HG02840 (cell line): ENCODE results near the gene FBRSL1.

Experiments used
- ATAC-seq: cut with Tn5 transposase; IDR thresholded peaks from one replicate; pipeline ENCODE4 v1.9.1; 2021; ENCODE audit warnings: mild to moderate bottlenecking, moderate library complexity, moderate number of reproducible peaks; ENCODE audit not compliant: unreplicated experiment, low FRiP score

Gene FBRSL1

GRCh38 chr12:132494294-132495164 is 4.6 kb downstream of the FBRSL1 start:
- no peak for ATAC-seq

DNA sequence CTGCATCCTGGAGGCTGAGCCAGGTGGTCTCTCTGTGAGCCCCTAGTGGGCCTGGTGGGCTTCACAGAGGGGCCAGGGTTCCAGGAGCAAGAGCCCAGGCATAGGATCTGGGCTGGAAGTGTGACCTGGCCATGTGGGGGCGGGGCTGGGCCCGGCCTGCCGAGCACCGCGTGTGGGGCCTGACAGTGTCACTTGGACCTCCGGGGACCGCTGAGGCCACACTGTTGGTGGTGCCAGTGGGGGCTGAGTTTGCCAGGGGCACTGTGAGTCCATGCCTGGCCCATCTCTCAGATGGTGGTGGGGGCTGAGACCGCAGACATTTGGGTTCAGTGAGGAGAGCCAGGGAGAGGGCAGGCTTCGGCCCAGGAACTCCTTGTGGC is 5.2 kb downstream of the FBRSL1 start:
- ATAC-seq, result no peak

GRCh38 chr12:132495629-132496357 is 5.8 kb downstream of the FBRSL1 start:
- ATAC-seq, result no peak

DNA sequence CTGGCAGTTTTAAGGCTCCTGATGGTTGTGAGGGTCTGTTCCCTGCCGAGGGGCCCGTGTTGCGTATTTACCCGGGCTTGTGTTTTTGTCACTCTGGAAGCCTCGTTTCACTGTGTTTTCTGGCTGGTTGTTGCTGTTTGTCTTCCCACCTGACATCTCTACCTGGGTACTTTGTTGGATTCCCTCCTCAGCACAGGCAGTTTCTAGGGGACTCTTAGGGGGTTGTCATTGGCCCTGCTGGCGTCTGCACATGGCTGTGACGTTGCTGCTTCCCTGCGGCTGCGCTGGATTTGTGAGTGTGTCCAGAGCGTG is 6.4 kb downstream of the FBRSL1 start:
- no peak for ATAC-seq

- no peak for ATAC-seq
These were observed 6.8 kb downstream of the FBRSL1 start for GRCh38 chr12:132496710-132497109.

GRCh38 chr12:132497514-132498405 is 7.8 kb downstream of the FBRSL1 start:
- ATAC-seq, result no peak

DNA sequence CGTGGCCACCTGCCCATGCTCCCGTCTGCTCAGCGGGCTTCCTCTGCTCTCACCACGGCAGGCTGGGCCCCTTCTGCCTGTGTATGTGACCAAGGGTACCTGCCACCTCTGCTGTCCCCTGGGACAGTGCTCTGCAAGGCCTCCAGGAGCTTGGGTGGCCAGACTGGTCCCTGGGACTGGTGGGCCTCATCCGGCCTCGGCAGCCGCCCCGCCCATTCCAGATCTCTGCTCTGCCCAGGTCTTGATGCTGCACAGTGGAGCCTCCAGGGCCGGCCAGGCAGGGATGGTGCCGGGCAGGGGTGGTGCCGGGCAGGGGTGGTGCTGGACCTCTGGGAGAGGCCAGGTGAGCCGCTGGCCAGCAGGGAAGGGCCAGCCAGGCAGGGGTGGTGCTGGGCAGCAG is 9.0 kb downstream of the FBRSL1 start:
- ATAC-seq, result no peak

DNA sequence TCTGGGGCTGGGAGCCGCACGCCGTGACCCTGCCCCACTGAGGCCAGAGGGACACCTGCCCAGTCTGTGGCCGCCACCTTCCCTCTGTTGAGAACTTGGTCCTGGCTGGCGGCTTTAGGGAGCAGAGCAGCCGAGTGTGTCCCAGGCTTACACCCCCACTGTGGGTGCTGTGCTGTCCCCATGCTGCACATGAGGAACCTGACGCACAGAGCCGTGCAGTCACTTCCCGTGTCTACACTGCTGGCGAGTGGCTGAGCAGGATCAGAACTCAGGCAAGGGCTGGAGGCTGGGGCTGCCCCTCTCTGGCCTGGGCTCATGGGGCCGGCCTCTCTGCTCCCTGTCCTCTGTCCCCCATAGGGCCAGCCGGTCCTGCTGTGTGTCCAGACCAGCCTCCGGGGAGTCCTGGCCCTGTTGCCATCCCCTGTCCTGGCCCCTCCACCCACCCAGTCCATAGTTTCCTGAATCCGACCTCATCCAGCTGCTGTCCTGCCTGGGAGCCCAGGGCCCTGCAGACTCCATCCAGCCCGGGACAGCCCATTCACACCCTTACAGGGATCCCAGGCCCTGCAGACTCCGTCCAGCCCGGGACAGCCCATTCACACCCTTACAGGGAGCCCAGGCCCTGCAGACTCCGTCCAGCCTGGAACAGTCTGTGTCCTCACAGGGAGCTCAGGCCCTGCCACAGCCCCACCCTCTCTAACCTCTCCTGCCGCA is 10.3 kb downstream of the FBRSL1 start:
- no peak for ATAC-seq

DNA sequence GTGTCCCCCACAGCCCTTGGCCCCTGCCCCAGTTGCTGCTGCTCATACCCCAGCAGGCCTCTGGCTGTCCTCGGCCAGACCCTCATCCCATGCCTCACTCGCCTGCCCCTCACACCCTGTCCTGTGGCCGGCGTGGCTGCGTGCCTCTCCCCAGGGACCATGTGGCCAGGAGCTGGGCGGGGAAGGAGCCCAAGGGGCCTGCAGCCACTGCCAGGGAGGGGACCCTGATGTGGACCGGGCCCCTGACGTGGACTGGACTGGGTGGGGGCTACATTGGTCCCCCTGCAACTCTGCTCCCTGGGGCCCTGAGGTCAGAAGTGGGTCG is 10.9 kb downstream of the FBRSL1 start:
- no peak for ATAC-seq

GRCh38 chr12:132501204-132501940 is 11.4 kb downstream of the FBRSL1 start:
- no peak for ATAC-seq

DNA sequence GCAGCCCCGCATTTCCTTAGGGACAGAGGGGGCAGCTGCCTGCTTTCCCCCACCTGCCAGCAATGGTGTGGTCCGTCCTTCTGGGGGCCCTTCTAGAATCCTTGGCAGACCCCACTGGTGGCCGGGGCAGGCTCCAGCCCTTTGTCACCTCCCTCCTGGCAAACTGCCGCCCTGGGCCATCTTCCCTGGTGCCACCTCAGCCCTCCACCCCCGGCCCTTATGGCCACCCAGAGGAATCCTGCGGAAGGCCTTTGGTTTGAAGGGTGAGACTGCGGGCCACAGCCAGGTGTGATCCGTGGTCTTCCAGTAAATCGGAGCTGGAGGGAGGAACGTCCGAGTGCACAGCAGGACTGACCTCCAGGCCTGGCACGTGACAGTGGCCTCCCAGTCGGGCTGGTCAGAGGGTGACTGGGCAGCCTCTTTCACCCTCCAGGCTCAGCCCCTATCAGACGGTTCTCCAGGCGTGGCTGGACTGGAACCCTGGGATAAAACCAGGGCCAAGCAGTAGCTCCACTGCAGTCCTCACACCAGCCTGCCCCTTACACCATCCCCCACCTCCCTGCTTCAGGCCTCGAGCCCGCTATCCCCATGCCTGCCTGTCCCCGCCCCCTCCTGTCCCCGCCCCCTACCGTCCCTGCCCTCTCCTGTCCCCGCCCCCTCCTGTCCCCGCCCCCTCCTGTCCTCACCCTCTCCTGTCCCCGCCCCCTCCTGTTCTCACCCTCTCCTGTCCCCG is 12.4 kb downstream of the FBRSL1 start:
- ATAC-seq, result no peak

DNA sequence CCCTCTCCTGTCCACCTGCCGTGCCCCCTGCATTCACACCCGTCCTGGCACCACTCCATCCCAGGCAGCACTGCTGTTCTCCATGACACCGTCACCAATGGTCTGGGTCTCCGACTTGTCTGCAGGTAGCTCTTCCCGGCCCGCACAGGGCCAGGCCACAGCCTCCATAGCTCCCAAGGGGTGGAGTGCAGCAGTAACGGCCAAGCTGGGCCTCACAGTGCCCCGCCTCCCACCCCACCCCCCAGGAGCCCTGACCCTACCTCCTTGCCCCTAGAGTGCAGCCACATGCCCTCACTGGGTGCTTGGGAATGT is 12.9 kb downstream of the FBRSL1 start:
- ATAC-seq, result no peak

- no peak for ATAC-seq
These were observed 13.8 kb downstream of the FBRSL1 start for GRCh38 chr12:132503618-132504204.

DNA sequence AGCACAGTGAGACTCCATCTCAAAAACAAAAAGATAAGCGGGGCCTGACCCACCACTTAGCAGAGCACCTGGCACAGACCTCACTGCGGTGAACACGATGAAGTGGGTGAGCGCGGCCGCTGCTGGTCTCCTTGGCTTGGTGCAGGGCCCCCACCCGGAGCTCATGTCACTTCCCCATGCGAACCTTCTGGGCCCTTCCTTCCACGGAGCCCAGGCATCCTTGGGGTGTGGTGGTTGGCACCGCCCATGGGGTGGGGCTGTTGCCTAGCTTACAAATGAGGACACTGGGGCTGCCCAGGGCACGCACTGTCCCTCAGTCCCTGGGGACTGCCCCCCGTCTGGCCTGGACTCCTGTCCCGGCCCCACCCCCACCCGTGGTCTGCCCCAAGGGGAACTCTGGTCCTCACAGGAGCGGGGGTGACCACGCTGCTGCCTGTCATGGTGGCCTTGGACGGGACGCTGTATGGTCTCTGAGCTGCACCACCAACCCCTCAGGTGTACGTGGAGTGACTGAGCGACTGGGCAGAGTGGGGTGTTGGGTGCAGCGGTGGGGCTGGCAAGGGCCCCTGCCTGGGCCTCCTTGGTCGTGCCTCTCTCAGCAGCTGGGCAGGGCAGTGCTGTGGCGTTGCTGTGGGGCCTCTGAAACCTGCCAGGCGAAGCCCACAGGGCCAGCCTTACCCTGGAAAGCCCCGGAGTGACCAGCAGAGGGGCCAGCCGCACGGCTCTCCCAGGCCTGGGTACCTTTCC is 15.3 kb downstream of the FBRSL1 start:
- ATAC-seq, result no peak

- no peak for ATAC-seq
These were observed 15.9 kb downstream of the FBRSL1 start for GRCh38 chr12:132505852-132506219.

- ATAC-seq, result no peak
These were observed 16.6 kb downstream of the FBRSL1 start for GRCh38 chr12:132506328-132507160.

GRCh38 chr12:132507161-132507538 is 17.2 kb downstream of the FBRSL1 start:
- ATAC-seq, result no peak
